Suprapubic skin (tissue), 4 donors: Measurements from ENCODE around the gene PARP8.

Experiments
- CTCF ChIP-seq, 2 donors: fragments of 200-600 bp in 1 of 2; fragments of 450-650 bp in 1 of 2; sonication (generic) in 1 of 2; IDR thresholded peaks; one replicate each; pipeline ENCODE4 v1.5.1; 2016 to 2019; ENCODE audit warnings: antibody characterized with exemption in 2 of 2, mild to moderate bottlenecking in 1 of 2, moderate library complexity in 1 of 2
- EP300 ChIP-seq: sonication (generic); formaldehyde crosslinking; IDR thresholded peaks from one replicate; pipeline ENCODE4 v1.6.1; 2017; ENCODE audit warnings: antibody characterized with exemption
- POLR2A ChIP-seq, 2 donors: fragments of 450-650 bp; IDR thresholded peaks; one replicate each; pipeline ENCODE4 v1.6.1; 2017; ENCODE audit warnings: antibody characterized with exemption in 2 of 2, mild to moderate bottlenecking in 2 of 2, moderate library complexity in 2 of 2
- POLR2AphosphoS5 ChIP-seq, 3 donors: sonication (generic); formaldehyde crosslinking; IDR thresholded peaks; one replicate each; pipeline ENCODE4 v1.6.1; 2017; ENCODE audit warnings: antibody characterized with exemption in 3 of 3

- TF ChIP-seq EP300 (no peak), POLR2A (IDR thresholded peaks at IDR 0.05) (no peak), CTCF (IDR thresholded peaks at IDR 0.05) (no peak), POLR2AphosphoS5 (IDR thresholded peaks at IDR 0.05) (no peak)
These were observed 9.4 kb upstream of the PARP8 start for GRCh38 chr5:50657044-50657443.
